A549 (cell line): Measurements from ENCODE around the gene CLCNKA. TPM values are rescaled to one million over a fixed set of nuclear protein-coding genes. Genes with fewer than 3 reads are reported as not detected.

ENCODE experiments used
- ATAC-seq, 2 experiments: fragments of 200-7000 bp in 1 of 2; fragments of >200 bp in 1 of 2; cut with Nextera tagmentation in 1 of 2; cut with Tn5 transposase in 1 of 2; 3 replicates each; pipeline versions ENCODE4 v1.8.0 to v1.9.1; 2018 to 2020; ENCODE audit warnings: mild to moderate bottlenecking in 1 of 2, moderate library complexity in 1 of 2
- CTCF ChIA-PET: fragments of 300-600 bp; sonication (Branson Sonifier 250); formaldehyde crosslinking; extraction: SDS; loops from one replicate; lab custom pipeline; 2021; ENCODE audit warnings: antibody characterized with exemption, inconsistent platforms; lab: Yijun Ruan, JAX
- POLR2A ChIA-PET: fragments of 350-600 bp; formaldehyde crosslinking; extraction: SDS; loops from one replicate; lab custom pipeline; 2021; ENCODE audit warnings: antibody characterized with exemption, inconsistent platforms; lab: Yijun Ruan, JAX
- DNase-seq, 2 experiments: peaks; one replicate each; pipeline versions ENCODE4 v3.0.0 to v3.0.0-alpha.2; 2011 to 2016; ENCODE audit warnings: low read depth in 1 of 2, low spot score in 1 of 2
- FAIRE-seq: peaks from 2 replicates; lab custom pipeline; 2011; peaks lifted over from hg19 to GRCh38; lab: Jason Lieb, UNC
- H3K27ac ChIP-seq, 2 experiments: fragments of >200 bp; sonication (Bioruptor Twin); formaldehyde crosslinking; 3 replicates each; pipeline ENCODE4 v1.5.1; 2016 to 2017
- H3K4me1 ChIP-seq: fragments of >200 bp; sonication (Bioruptor Twin); formaldehyde crosslinking; 3 replicates; pipeline ENCODE4 v1.6.1; 2016
- H3K4me2 ChIP-seq: fragments of >200 bp; sonication (Bioruptor Twin); formaldehyde crosslinking; 3 replicates; pipeline ENCODE4 v1.6.1; 2016
- H3K4me3 ChIP-seq: fragments of >200 bp; sonication (Bioruptor Twin); formaldehyde crosslinking; 3 replicates; pipeline ENCODE4 v1.5.1; 2016
- H3K9me3 ChIP-seq: fragments of >200 bp; sonication (Bioruptor Twin); formaldehyde crosslinking; 3 replicates; pipeline ENCODE4 v1.6.1; 2016
- BCL3 ChIP-seq: fragments of >200 bp; sonication (Bioruptor Twin); formaldehyde crosslinking; IDR thresholded peaks from 3 replicates; pipeline ENCODE4 v1.6.1; 2016
- CHD4 ChIP-seq: fragments of 200-600 bp; sonication (generic); IDR thresholded peaks from 2 replicates; pipeline ENCODE4 v1.6.1; 2016; ENCODE audit warnings: antibody characterized with exemption, mild to moderate bottlenecking, borderline replicate concordance
- CTCF ChIP-seq: fragments of >200 bp; sonication (Bioruptor Twin); formaldehyde crosslinking; IDR thresholded peaks from 3 replicates; pipeline ENCODE4 v1.5.1; 2016
- E2F6 ChIP-seq: IDR thresholded peaks from 2 replicates; pipeline ENCODE4 v1.6.1; 2012; ENCODE audit warnings: low read depth, borderline replicate concordance
- EHF ChIP-seq: fragments of 250-450 bp; sonication (Bioruptor Pico); IDR thresholded peaks from 2 replicates; pipeline ENCODE4 v1.5.0; 2020; ENCODE audit warnings: mild to moderate bottlenecking
- EP300 ChIP-seq, 2 experiments: fragments of >200 bp; sonication (Bioruptor Twin); formaldehyde crosslinking; IDR thresholded peaks; 2 replicates in 1 of 2; 3 replicates in 1 of 2; pipeline ENCODE4 v1.6.1; 2016 to 2017
- FOSB ChIP-seq: fragments of 250-450 bp; sonication (Bioruptor Pico); IDR thresholded peaks from 2 replicates; pipeline ENCODE4 v1.5.0; 2020; ENCODE audit warnings: mild to moderate bottlenecking, moderate library complexity
- FOSL2 ChIP-seq, 2 experiments: fragments of 450-650 bp in 1 of 2; fragments of >200 bp in 1 of 2; sonication (Bioruptor Twin) in 1 of 2; formaldehyde crosslinking; IDR thresholded peaks; 2 replicates each; pipeline versions ENCODE4 v1.5.0 to v1.6.1; 2016 to 2020; ENCODE audit warnings: mild to moderate bottlenecking in 1 of 2, moderate library complexity in 1 of 2
- HEYL ChIP-seq: fragments of 250-450 bp; sonication (Bioruptor Pico); IDR thresholded peaks from 2 replicates; pipeline ENCODE4 v1.8.0; 2021; ENCODE audit warnings: mild to moderate bottlenecking, moderate library complexity
- HOXA7 ChIP-seq: fragments of 250-450 bp; sonication (Bioruptor Pico); IDR thresholded peaks from 2 replicates; pipeline ENCODE4 v1.5.0; 2020; ENCODE audit warnings: mild to moderate bottlenecking, moderate library complexity
- JUN ChIP-seq, 2 experiments: fragments of >200 bp; sonication (Bioruptor Twin); formaldehyde crosslinking; IDR thresholded peaks; 2 replicates in 1 of 2; 3 replicates in 1 of 2; pipeline ENCODE4 v1.6.1; 2016 to 2017
- KDM1A ChIP-seq: fragments of 200-600 bp; sonication (generic); IDR thresholded peaks from 2 replicates; pipeline ENCODE4 v1.6.1; 2016; ENCODE audit warnings: low read depth, mild to moderate bottlenecking
- NR3C1 ChIP-seq: fragments of >200 bp; sonication (Bioruptor Twin); formaldehyde crosslinking; IDR thresholded peaks from 3 replicates; pipeline ENCODE4 v1.6.1; 2017
- PHF8 ChIP-seq: fragments of 200-600 bp; sonication (generic); IDR thresholded peaks from 2 replicates; pipeline ENCODE4 v1.6.1; 2016; ENCODE audit warnings: low read depth, mild to moderate bottlenecking, antibody characterized with exemption, moderate library complexity, borderline replicate concordance
- POLR2A ChIP-seq: IDR thresholded peaks from 2 replicates; pipeline ENCODE4 v1.6.1; 2012; ENCODE audit warnings: mild to moderate bottlenecking, low read length
- POLR2AphosphoS2 ChIP-seq: conservative IDR thresholded peaks from 2 replicates; pipeline ENCODE4 v1.6.1; 2012; ENCODE audit warnings: low read length, improper control_type of control experiment, inconsistent platforms
- RAD21 ChIP-seq, 2 experiments: fragments of >200 bp in 1 of 2; sonication (Bioruptor Twin) in 1 of 2; formaldehyde crosslinking in 1 of 2; IDR thresholded peaks in 1 of 2; conservative IDR thresholded peaks in 1 of 2; 2 replicates in 1 of 2; 3 replicates in 1 of 2; pipeline ENCODE4 v1.6.1; 2012 to 2018; ENCODE audit warnings: inconsistent platforms in 1 of 2
- RCOR1 ChIP-seq: fragments of 150-350 bp; IDR thresholded peaks from 2 replicates; pipeline ENCODE4 v1.6.1; 2014; ENCODE audit warnings: antibody characterized with exemption, low read length, low read depth
- REST ChIP-seq: fragments of 200-600 bp; sonication (generic); IDR thresholded peaks from 2 replicates; pipeline ENCODE4 v1.6.1; 2016; ENCODE audit warnings: antibody characterized with exemption, mild to moderate bottlenecking, moderate library complexity
- RNF2 ChIP-seq: fragments of 200-600 bp; sonication (generic); IDR thresholded peaks from 2 replicates; pipeline ENCODE4 v1.6.1; 2016; ENCODE audit warnings: low read depth, mild to moderate bottlenecking, antibody characterized with exemption, moderate library complexity, borderline replicate concordance
- SMC3 ChIP-seq: fragments of >200 bp; sonication (Bioruptor Twin); formaldehyde crosslinking; IDR thresholded peaks from 3 replicates; pipeline ENCODE4 v1.6.1; 2018; ENCODE audit warnings: inconsistent platforms
- SREBF2 ChIP-seq: fragments of 450-650 bp; IDR thresholded peaks from 2 replicates; pipeline ENCODE4 v1.6.1; 2014; ENCODE audit warnings: mild to moderate bottlenecking, moderate library complexity
- ZC3H11A ChIP-seq: fragments of 450-650 bp; IDR thresholded peaks from 2 replicates; pipeline ENCODE4 v1.6.1; 2014; ENCODE audit warnings: antibody characterized with exemption, mild to moderate bottlenecking
- ZFP36 ChIP-seq: fragments of 450-650 bp; IDR thresholded peaks from 2 replicates; pipeline ENCODE4 v1.6.1; 2014; ENCODE audit warnings: borderline replicate concordance; ENCODE audit not compliant: partially characterized antibody
- WGBS: methylation state at CpG from one replicate; pipeline ENCODE4 v1.1.6; 2017; ENCODE audit errors: missing lambda C conversion rate; 5-methylcytosine and 5-hydroxymethylcytosine counted together
- polyA plus RNA-seq, 4 experiments: library from polyadenylated mRNA; depleted of rRNA in 3 of 4; stranded (reverse); fragments of >200 nt; fragmentation: RNase III in 1 of 4; extraction: RNeasy Plus Mini Kit Qiagen cat#74134 plus additional on column Dnase treatment in 1 of 4; gene quantifications; 2 replicates in 3 of 4; 3 replicates in 1 of 4; pipeline ENCODE4 v1.2.3, GENCODE V29; 2011 to 2017

Gene CLCNKA
- polyA plus RNA-seq, 2 of the 4 experiments (the other 2 are of a cell fraction), result 0.06 TPM; not detected in 1

- peak overlapping the region; percentile 45 for H3K4me3 ChIP-seq
- peak; percentile 21 to 40 for DNase-seq
- peak overlapping the region; percentile 84 to 96 for H3K27ac ChIP-seq
- no peak for FAIRE-seq
- peak; percentile 25 to 30; a peak in 5 of 6 replicates for ATAC-seq
- no peak for TF ChIP-seq HOXA7 (CRISPR knock-in tag)
- peak; percentile 30; the same call in 2 of the 3 replicates for TF ChIP-seq SMC3
- no peak for TF ChIP-seq HEYL (CRISPR knock-in tag)
- TF ChIP-seq FOSB, result no peak
- no peak for TF ChIP-seq POLR2AphosphoS2
- TF ChIP-seq CTCF, result 0 out of 3 replicates have a peak, but pooled peaks have one; percentile 15
- no peak for TF ChIP-seq CHD4
- TF ChIP-seq ZFP36, result peak; percentile 5
- TF ChIP-seq E2F6, result no peak
- TF ChIP-seq KDM1A, result no peak
- TF ChIP-seq JUN (IDR thresholded peaks at IDR 0.05), result 0 out of 5 replicates have a peak, but pooled peaks of 1 of the 2 experiments have one; percentile 18
- no peak for TF ChIP-seq BCL3
- peak; percentile 29 to 33; a peak in 2 of 5 replicates for TF ChIP-seq RAD21 (conservative IDR thresholded peaks at IDR 0.05 in 1 of 2, IDR thresholded peaks at IDR 0.05 in 1 of 2)
- no peak for TF ChIP-seq ZC3H11A
- 21% methylated on average over 4 of the region's 36 CpGs for WGBS
- peaks cover 32% of the 10 kb centered on the region for H3K4me1 ChIP-seq
- peak overlapping the region; percentile 82 for H3K4me2 ChIP-seq
- H3K9me3 ChIP-seq, result no peaks in the 10 kb centered on the region
- ChIA-PET POLR2A (interaction anchor here (0.9 kb wide), 1 partner anchor 33 kb away, joined by 5 read pairs; no protein-coding TSS in a partner anchor), CTCF (interaction anchor here (0.9 to 3.9 kb wide), 7 partner anchors 11 to 232 kb away, joined by 3 to 37 read pairs (median 4); no protein-coding TSS in a partner anchor)
Observed at GRCh38 chr1:16012590-16013219, 9.1 kb upstream of the CLCNKA start.

GRCh38 chr1:16013220-16013907 lies 8.5 kb upstream of the CLCNKA start:
- Histone ChIP-seq H3K4me2 (peak overlapping the region; percentile 82), H3K4me3 (peak overlapping the region; percentile 45), H3K9me3 (no peaks in the 10 kb centered on the region), H3K4me1 (peaks cover 26% of the 10 kb centered on the region), H3K27ac (peak overlapping the region; percentile 84 to 96)
- peak; percentile 55 to 57 for ATAC-seq
- peak; percentile 56 for TF ChIP-seq ZFP36
- no peak for TF ChIP-seq FOSL2 (IDR thresholded peaks at IDR 0.05)
- peak; percentile 77 for TF ChIP-seq FOSL2 (CRISPR knock-in tag; IDR thresholded peaks at IDR 0.05)
- TF ChIP-seq FOSB, result no peak
- WGBS, result 15% methylated on average over 11 of the region's 28 CpGs
- POLR2A ChIA-PET, result interaction anchor here (0.7 to 0.9 kb wide), 2 partner anchors 32 to 221 kb away, joined by 3 to 5 read pairs; no protein-coding TSS in a partner anchor
- FAIRE-seq, result no peak
- CTCF ChIA-PET, result interaction anchor here (0.5 to 1.6 kb wide), 4 partner anchors 18 to 134 kb away, joined by 3 to 4 read pairs (median 4); no protein-coding TSS in a partner anchor
- DNase-seq, result peak in 1 of 2 experiments; percentile 34

GRCh38 chr1:16013908-16014258 lies 8.0 kb upstream of the CLCNKA start:
- peaks cover 25% of the 10 kb centered on the region for H3K4me1 ChIP-seq
- POLR2A ChIA-PET, result interaction anchor here (0.7 to 0.9 kb wide), 2 partner anchors 32 to 222 kb away, joined by 3 to 5 read pairs; no protein-coding TSS in a partner anchor
- H3K4me3 ChIP-seq, result no peak overlapping the region
- H3K27ac ChIP-seq, result peak overlapping the region; percentile 84 to 96; a peak in 5 of 6 replicates
- TF ChIP-seq POLR2A (no peak), EHF (CRISPR knock-in tag) (no peak), POLR2AphosphoS2 (no peak), REST (no peak), RCOR1 (no peak), SREBF2 (no peak), PHF8 (no peak), FOSB (no peak), NR3C1 (no peak), RNF2 (no peak), EP300 (IDR thresholded peaks at IDR 0.05) (no peak)
- TF ChIP-seq, all 56 proteins: peak for 0
- CTCF ChIA-PET, result interaction anchor here (0.5 to 1.6 kb wide), 5 partner anchors 17 to 134 kb away, joined by 3 to 4 read pairs (median 4); no protein-coding TSS in a partner anchor
- ATAC-seq (no peak), FAIRE-seq (no peak), DNase-seq (no peak)
- Histone ChIP-seq H3K4me2 (peak overlapping the region; percentile 82), H3K9me3 (no peaks in the 10 kb centered on the region)
- 43% methylated on average over 2 of the region's 4 CpGs for WGBS
